ENCODE measurements around the gene TRIM9. TPM values are rescaled to one million over a fixed set of nuclear protein-coding genes. Genes with fewer than 3 reads are reported as not detected.

The TRIM9 gene
- total RNA-seq, 1 donor from 2014 or later: 8.9 TPM

- H3K9me3 Mint-ChIP-seq: no peaks in the 10 kb centered on the region
- DNase-seq (ENCODE audit: low spot score in 2 of 2, unreplicated experiment in 2 of 2): no peak
- TF ChIP-seq CTCF (IDR thresholded peaks at IDR 0.05; ENCODE audit: unreplicated experiment): no peak
- H3K36me3 Mint-ChIP-seq: no peaks in the 10 kb centered on the region
- H3K4me3 Mint-ChIP-seq: no peak overlapping the region
- no peak overlapping the region for H3K27ac Mint-ChIP-seq
- H3K4me1 Mint-ChIP-seq: peaks cover 26% of the 10 kb centered on the region
- H3K27me3 Mint-ChIP-seq (ENCODE audit: low read depth): peaks cover 7% of the 10 kb centered on the region
Observed at GRCh38 chr14:51082349-51082748, 12.6 kb downstream of the TRIM9 start.

GRCh38 chr14:51081712-51082111, 13.2 kb downstream of the TRIM9 start:
- Mint-ChIP-seq H3K27me3 (ENCODE audit: low read depth) (peaks cover 7% of the 10 kb centered on the region), H3K27ac (no peak overlapping the region), H3K4me3 (no peak overlapping the region), H3K36me3 (no peaks in the 10 kb centered on the region), H3K4me1 (peaks cover 26% of the 10 kb centered on the region), H3K9me3 (no peaks in the 10 kb centered on the region)
- DNase-seq (ENCODE audit: low spot score in 2 of 2, unreplicated experiment in 2 of 2): no peak
- no peak for TF ChIP-seq CTCF (IDR thresholded peaks at IDR 0.05; ENCODE audit: unreplicated experiment)

- Mint-ChIP-seq H3K9me3 (no peaks in the 10 kb centered on the region), H3K4me1 (peaks cover 23% of the 10 kb centered on the region), H3K27ac (no peak overlapping the region), H3K27me3 (ENCODE audit: low read depth) (peaks cover 5% of the 10 kb centered on the region), H3K4me3 (no peak overlapping the region), H3K36me3 (no peaks in the 10 kb centered on the region)
- TF ChIP-seq CTCF (IDR thresholded peaks at IDR 0.05; ENCODE audit: unreplicated experiment): no peak
- DNase-seq (ENCODE audit: low spot score in 2 of 2, unreplicated experiment in 2 of 2): no peak
Observed at GRCh38 chr14:51081209-51081608, 13.7 kb downstream of the TRIM9 start.

GRCh38 chr14:51080645-51081044, 14.3 kb downstream of the TRIM9 start:
- no peaks in the 10 kb centered on the region for H3K36me3 Mint-ChIP-seq
- no peaks in the 10 kb centered on the region for H3K9me3 Mint-ChIP-seq
- TF ChIP-seq CTCF (IDR thresholded peaks at IDR 0.05; ENCODE audit: unreplicated experiment): no peak
- no peak for DNase-seq (ENCODE audit: low spot score in 2 of 2, unreplicated experiment in 2 of 2)
- H3K4me1 Mint-ChIP-seq: peaks cover 23% of the 10 kb centered on the region
- peaks cover 2% of the 10 kb centered on the region for H3K27me3 Mint-ChIP-seq (ENCODE audit: low read depth)
- no peak overlapping the region for H3K27ac Mint-ChIP-seq
- no peak overlapping the region for H3K4me3 Mint-ChIP-seq

- peaks cover 2% of the 10 kb centered on the region for H3K27me3 Mint-ChIP-seq (ENCODE audit: low read depth)
- no peak overlapping the region for H3K27ac Mint-ChIP-seq
- DNase-seq (ENCODE audit: low spot score in 2 of 2, unreplicated experiment in 2 of 2): no peak
- no peaks in the 10 kb centered on the region for H3K9me3 Mint-ChIP-seq
- no peak for TF ChIP-seq CTCF (IDR thresholded peaks at IDR 0.05; ENCODE audit: unreplicated experiment)
- H3K4me3 Mint-ChIP-seq: no peak overlapping the region
- peaks cover 23% of the 10 kb centered on the region for H3K4me1 Mint-ChIP-seq
- H3K36me3 Mint-ChIP-seq: no peaks in the 10 kb centered on the region
Observed at GRCh38 chr14:51079489-51079888, 15.4 kb downstream of the TRIM9 start.

GRCh38 chr14:51079085-51079484, 15.8 kb downstream of the TRIM9 start:
- no peak for TF ChIP-seq CTCF (IDR thresholded peaks at IDR 0.05; ENCODE audit: unreplicated experiment)
- Mint-ChIP-seq H3K27ac (no peak overlapping the region), H3K36me3 (no peaks in the 10 kb centered on the region), H3K4me1 (peaks cover 23% of the 10 kb centered on the region), H3K9me3 (no peaks in the 10 kb centered on the region), H3K27me3 (ENCODE audit: low read depth) (peaks cover 2% of the 10 kb centered on the region), H3K4me3 (no peak overlapping the region)
- DNase-seq (ENCODE audit: low spot score in 2 of 2, unreplicated experiment in 2 of 2): no peak

Data from mesothelial cell of epicardium (in vitro differentiated cells).